Right lung (tissue), 10 donors: ENCODE results near the gene ATP5IF1. TPM values are rescaled to one million over a fixed set of nuclear protein-coding genes. Genes with fewer than 3 reads are reported as not detected.

Experiments
- DNase-seq, 2 donors: peaks; one replicate each; pipeline ENCODE4 v3.0.0-alpha.2; 2013
- long read RNA-seq, 8 donors: transcript quantifications; one replicate each; lab custom pipeline, GENCODE V29; 2026
- polyA plus RNA-seq, 5 donors: library from polyadenylated mRNA; unstranded; fragments of 120-200 nt; gene quantifications; one replicate each; pipeline versions ENCODE4 v1.2.1 to v1.2.3, GENCODE V29; 2013; ENCODE audit warnings: inconsistent platforms in 1 of 5, low replicate concordance in 1 of 5; ENCODE audit not compliant: insufficient read length in 5 of 5, insufficient read depth in 1 of 5

Gene ATP5IF1
- polyA plus RNA-seq: 100 to 1,000 TPM; 133 to 168 (median 159) TPM
- long read RNA-seq, donor 1, transcript ATP5IF1-202 (2 exons, 1,855 nt): minor isoform, 19 of 245 reads
- long read RNA-seq, donor 1, transcript ATP5IF1-201 (3 exons, 494 nt): major isoform, 208 of 245 reads
- long read RNA-seq, donor 1, partial matches to known transcripts: 17 of 245 reads
- long read RNA-seq, donor 1, other reads (novel, unspliced or antisense): 0 of 245 reads
- long read RNA-seq, donor 2, transcript ATP5IF1-202 (2 exons, 1,855 nt): minor isoform, 7 of 113 reads
- long read RNA-seq, donor 2, transcript ATP5IF1-201 (3 exons, 494 nt): major isoform, 96 of 113 reads
- long read RNA-seq, donor 2, partial matches to known transcripts: 10 of 113 reads
- long read RNA-seq, donor 2, other reads (novel, unspliced or antisense): 0 of 113 reads
- long read RNA-seq, donor 3, transcript ATP5IF1-202 (2 exons, 1,855 nt): minor isoform, 27 of 170 reads
- long read RNA-seq, donor 3, transcript ATP5IF1-201 (3 exons, 494 nt): major isoform, 120 of 170 reads
- long read RNA-seq, donor 3, transcript ATP5IF1-204 (3 exons, 599 nt): minor isoform, 7 of 170 reads
- long read RNA-seq, donor 3, partial matches to known transcripts: 15 of 170 reads
- long read RNA-seq, donor 3, other reads (novel, unspliced or antisense): 0 of 170 reads
- long read RNA-seq, donor 4, transcript ATP5IF1-201 (3 exons, 494 nt): major isoform, 98 of 130 reads
- long read RNA-seq, donor 4, transcript ATP5IF1-202 (2 exons, 1,855 nt): minor isoform, 19 of 130 reads
- long read RNA-seq, donor 4, partial matches to known transcripts: 12 of 130 reads
- long read RNA-seq, donor 4, other reads (novel, unspliced or antisense): 0 of 130 reads
- long read RNA-seq, donor 5, transcript ATP5IF1-201 (3 exons, 494 nt): major isoform, 222 of 267 reads
- long read RNA-seq, donor 5, transcript ATP5IF1-202 (2 exons, 1,855 nt): minor isoform, 26 of 267 reads
- long read RNA-seq, donor 5, partial matches to known transcripts: 16 of 267 reads
- long read RNA-seq, donor 5, other reads (novel, unspliced or antisense): 0 of 267 reads
- long read RNA-seq, donor 6, transcript ATP5IF1-204 (3 exons, 599 nt): minor isoform, 7 of 222 reads
- long read RNA-seq, donor 6, transcript ATP5IF1-201 (3 exons, 494 nt): major isoform, 170 of 222 reads
- long read RNA-seq, donor 6, transcript ATP5IF1-202 (2 exons, 1,855 nt): minor isoform, 34 of 222 reads
- long read RNA-seq, donor 6, partial matches to known transcripts: 10 of 222 reads
- long read RNA-seq, donor 6, other reads (novel, unspliced or antisense): 0 of 222 reads
- long read RNA-seq, donor 7, transcript ATP5IF1-201 (3 exons, 494 nt): major isoform, 60 of 81 reads
- long read RNA-seq, donor 7, transcript ATP5IF1-202 (2 exons, 1,855 nt): minor isoform, 17 of 81 reads
- long read RNA-seq, donor 7, partial matches to known transcripts: 0 of 81 reads
- long read RNA-seq, donor 7, other reads (novel, unspliced or antisense): 0 of 81 reads
- long read RNA-seq, donor 8, transcript ATP5IF1-201 (3 exons, 494 nt): major isoform, 50 of 60 reads
- long read RNA-seq, donor 8, transcript ATP5IF1-202 (2 exons, 1,855 nt): minor isoform, 10 of 60 reads
- long read RNA-seq, donor 8, partial matches to known transcripts: 0 of 60 reads
- long read RNA-seq, donor 8, other reads (novel, unspliced or antisense): 0 of 60 reads

DNA sequence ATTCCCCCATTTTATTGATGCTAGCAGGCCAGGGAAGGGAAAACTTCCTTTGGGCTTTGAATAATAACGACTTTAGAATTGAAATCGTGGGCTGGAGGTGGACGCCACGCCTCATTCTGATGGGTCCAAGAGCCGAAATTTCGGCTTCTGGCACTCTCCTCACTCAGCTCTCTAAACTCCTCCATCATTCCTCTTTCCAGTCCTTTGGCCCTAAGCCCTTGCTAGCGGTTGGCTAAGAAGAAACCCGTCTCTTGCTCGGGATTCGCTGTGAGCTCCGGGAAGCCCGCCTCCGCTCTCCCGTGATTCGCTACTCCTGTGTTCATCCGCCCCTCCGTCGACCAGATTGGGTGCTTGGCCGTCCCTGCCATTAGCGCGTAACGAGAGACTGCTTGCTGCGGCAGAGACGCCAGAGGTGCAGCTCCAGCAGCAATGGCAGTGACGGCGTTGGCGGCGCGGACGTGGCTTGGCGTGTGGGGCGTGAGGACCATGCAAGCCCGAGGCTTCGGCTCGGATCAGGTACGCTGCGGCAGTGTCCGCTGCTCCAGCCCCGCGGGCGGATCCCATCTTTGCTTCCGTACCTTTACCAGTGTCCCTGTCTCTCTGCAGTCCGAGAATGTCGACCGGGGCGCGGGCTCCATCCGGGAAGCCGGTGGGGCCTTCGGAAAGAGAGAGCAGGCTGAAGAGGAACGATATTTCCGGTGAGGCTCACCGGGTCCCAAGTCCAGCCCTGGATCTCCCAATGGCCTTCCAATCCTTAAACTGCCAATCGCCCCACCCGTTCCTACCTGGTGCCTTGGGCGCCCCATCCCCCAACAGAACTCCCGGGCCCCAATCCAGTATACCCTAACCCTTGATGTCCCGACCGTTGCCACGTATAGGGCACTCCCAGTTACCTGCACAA, at the start of gene ATP5IF1:
Gene ATP5IF1 (plus strand): TSS at position 370 of the 901 bp plus-strand sequence. CDS start 60 bp downstream, at position 430.
- peak; percentile 95 to 97 for DNase-seq

- no peak for DNase-seq
Measured at GRCh38 chr1:28190337-28190979, 45.5 kb upstream of the ATP5IF1 start.

GRCh38 chr1:28190996-28191645, 44.8 kb upstream of the ATP5IF1 start:
- no peak for DNase-seq

DNA sequence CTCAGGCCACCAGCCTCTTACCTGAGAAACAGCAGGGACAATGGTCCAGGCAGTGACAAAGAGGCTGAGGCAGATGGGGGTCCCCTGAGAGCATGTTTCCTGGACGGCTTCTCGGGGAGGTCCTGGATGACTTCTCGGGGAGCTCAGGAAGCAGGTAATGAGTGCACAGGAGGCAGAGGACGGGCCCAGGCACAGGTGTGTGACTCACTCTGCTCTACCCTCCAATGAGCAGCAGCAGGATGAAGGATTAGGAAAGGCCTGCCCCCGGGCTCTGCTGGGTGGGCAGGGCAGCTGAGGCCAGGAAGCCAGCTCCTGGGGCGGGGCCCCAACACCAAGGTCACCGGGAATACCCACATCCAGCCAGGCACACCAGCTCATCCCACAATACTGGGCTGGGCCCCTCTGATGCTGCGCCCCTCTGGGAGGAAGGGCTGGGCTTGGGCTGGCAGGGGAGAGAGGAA, 42.2 kb upstream of the ATP5IF1 start:
- no peak for DNase-seq

DNA sequence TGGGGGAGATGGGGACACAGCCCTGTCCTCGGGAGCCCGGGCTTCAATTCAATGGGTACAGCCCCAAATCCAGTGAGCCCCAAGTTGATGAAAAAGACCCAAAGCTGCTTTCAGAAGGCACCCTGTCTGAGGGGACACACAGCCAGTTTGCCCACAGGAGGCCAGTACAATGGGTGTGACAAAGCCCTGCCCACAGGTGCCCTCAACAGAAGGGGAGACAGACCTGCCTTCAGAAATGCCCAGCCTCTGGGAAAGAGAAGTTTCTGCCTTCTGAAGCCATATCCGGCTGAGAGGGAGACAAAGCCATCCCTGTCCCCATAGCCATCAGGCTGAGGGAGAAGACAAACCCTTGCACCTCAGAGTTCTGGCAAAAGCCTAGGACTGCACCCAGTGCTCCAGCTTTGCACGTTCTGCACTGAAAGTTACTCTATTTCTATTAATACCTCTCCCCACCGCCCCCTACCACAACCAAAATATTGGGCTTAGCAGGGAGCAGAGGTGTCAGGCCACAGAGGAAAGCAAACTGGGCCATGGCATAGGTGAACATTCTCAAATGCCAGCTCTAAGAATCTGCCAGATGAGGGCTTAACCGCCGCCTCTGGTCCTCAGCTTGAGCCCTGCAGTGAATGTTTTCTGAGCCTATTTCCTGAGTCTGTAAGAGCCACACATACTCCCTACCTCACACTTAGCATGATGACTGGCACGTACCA, 41.4 kb upstream of the ATP5IF1 start:
- no peak for DNase-seq

- DNase-seq: no peak
Measured at GRCh38 chr1:28195780-28196179, 40.1 kb upstream of the ATP5IF1 start.

DNA sequence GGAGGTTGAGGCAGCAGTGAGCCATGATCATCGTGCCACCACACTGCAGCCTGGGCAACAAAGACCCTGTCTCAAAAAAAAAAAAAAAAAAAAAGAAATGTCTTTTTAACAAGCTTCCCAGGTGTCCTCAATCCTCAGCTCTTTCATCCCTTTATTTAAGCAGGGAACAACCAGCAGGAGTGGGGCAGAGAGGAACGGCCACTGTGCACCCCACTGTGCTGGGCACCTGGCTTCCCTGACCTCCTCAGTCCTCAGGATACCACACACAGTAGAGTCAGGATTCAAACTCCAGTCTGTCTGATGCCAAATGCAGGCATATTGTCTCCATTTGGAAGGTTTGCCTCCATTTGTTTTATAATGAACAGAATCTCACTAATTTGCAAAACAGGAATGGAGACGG, 39.6 kb upstream of the ATP5IF1 start:
- no peak for DNase-seq

- DNase-seq: no peak
Measured at GRCh38 chr1:28197682-28198415, 38.1 kb upstream of the ATP5IF1 start.

DNA sequence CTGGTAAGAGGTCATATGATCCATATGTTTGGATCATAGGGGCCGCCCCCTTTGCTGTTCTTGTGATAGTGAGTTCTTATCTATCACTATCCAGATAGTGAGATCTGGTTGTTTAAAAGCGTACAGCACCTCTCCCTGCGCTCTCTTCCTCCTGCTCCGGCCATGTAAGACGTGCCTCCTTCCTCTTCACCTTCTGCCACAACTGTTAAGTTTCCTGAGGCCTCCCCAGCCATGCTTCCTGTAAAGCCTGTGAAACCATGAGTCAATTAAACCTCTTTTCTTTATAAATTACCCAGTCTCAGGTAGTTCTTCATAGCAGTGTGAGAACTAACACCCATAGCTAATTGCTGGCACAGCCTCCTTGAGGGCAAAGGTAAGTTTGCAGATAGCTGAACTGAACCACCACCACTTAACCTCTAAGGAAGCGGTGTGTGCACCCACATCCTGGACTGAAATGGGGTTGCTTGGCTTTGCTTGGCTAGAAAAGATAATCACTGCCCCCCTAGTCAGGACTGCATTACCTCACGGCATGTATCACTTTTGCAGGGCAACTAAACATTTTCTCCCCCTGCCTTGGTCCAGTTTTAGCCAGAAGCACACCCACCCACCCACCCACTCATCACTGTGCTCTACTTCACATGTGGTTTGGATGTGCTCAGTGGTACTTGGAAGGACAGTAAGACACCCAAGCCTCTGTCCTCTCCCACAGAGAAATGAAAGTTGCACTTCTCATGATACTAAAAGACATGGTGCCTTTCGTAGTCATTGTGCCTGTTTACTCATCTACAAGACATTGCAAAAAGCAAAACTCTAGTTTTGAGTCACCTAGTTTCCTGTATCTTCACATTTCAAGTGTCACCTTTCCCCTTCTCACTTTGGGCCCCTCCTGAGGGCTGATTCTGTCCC, 36.3 kb upstream of the ATP5IF1 start:
- no peak for DNase-seq

- no peak for DNase-seq
Measured at GRCh38 chr1:28200234-28200873, 35.6 kb upstream of the ATP5IF1 start.

DNA sequence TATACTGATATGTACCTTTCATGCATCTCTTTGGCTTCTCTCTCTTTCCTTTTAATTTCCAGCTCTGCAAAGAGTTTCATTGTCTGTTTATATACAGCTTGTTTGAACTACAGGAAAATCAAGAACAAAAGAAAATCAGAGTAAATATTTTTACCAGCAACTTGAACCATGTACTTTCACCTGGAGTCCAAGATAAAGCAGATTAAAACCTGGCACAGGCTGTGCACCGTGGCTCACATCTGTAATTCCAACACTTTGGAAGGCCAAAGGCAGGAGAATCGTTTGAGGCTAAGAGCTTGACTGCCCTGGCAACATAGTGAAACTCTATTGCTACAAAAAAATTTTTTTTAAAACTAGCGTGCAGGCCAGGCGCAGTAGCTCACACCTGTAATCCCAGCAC, 30.7 kb upstream of the ATP5IF1 start:
- no peak for DNase-seq

DNA sequence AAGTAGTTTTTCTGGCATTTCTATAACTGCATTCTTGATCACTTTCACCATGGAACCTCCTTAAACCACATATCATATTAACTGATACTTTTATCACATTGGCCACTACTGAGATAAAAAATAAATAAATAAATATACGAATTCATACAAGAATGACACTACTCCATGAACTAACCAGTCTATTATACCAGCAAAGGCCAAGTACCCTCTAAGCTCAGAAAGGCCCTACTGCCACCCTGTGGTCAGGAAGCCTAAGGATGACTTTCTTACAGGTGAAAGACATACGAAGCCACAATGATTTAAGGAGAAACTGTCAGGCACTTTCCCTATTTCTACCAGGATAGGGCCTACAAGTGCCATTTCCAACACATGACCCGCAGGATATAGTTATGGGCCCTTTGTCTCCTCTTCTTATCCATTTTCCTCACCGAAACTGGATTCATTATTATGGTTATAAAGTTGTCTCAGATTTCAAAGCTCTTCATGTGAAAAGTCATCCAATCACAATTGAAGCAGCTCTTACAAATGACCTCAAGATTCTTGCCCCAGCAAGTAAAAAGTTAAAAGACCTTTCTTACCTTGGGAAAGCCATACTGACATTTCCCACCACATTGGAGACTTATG, 27.0 kb upstream of the ATP5IF1 start:
- DNase-seq: peak; percentile 14 to 24

DNA sequence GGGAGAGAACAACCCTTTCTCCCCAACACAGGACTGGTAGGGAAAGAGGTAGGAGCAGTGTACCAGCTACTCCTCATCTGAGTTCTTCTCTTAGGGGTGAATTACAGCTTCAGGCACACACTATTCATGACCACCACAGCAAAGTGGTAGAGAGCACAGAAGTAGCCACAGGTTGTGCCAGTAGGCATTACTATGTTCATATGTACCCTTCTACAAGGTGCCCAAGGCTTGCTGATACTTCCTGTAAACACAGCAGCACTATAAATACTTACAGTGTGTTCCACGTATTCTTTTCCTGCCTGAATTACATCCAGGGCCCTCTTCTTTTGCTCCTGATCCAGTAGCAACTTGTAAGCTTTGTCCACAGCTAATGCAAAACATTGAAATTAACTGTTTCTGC, 26.2 kb upstream of the ATP5IF1 start:
- DNase-seq: no peak

DNA sequence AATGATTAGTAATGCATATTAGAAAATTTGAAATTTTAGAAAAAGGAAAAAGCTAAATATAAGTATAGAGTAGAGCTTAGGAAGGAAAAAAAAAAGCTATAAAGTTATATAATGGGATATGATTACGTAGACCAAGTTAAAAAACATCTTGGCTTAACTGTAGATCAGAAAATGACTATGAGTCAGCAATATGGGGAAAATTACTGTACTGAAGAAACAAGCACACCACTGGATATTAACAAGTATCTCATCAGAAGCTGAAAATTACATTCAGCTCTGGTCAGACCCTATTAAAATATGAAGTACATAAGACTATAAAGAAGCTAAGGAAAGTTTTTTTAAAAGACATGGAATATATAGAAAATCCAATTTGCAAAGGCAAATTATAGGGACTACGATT, 22.6 kb upstream of the ATP5IF1 start:
- DNase-seq: no peak

DNA sequence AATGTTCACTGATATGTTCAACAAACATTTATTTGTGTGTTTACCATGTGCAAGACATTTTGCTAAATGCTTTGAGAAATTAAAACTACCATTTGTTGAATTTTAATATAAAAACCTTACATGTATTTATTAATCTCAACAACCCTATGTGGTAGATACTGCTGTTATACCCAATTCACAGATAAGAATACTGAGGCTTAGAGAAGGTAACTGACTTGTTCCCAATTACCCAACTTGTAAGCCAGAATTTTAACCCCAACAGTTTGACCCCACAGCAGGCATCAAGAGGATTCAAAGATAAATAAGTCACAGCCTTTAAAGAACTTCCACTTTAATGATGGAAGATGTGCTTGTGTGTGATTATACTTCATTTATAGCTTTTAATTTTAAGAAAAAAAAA, 6.8 kb upstream of the ATP5IF1 start:
- DNase-seq: no peak
